Activated effector memory CD4-positive, alpha-beta T cell treated with anti-CD3 and anti-CD28 coated beads, Interleukin-2, amount 50 U/mL, for 16 hours (primary cell): ENCODE results near the gene VPS4A.

Experiments used
- DNase-seq: peaks from one replicate; pipeline ENCODE4 v3.0.0-alpha.2; 2020

The VPS4A gene

GRCh38 chr16:69368866-69369265 is 57.7 kb downstream of the VPS4A start:
- DNase-seq: no peak

DNA sequence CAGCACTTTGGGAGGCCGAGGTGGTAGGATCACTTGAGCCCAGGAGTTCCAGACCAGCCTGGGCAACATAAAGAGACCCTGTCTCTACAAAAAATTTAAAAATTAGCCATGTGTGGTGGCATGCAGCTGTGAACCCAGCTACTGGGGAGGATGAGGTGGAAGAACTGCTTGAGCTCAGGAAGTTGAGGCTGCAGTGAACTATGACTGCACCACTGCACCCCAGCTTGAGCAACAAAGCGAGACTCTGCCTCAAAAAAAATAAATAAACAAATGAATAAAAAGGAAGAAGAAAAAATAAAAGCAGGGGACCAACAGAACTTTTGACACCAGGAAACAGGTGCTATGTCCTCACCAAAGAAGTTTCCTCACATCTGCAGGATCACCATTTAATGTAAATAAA is 60.4 kb downstream of the VPS4A start:
- DNase-seq: no peak

DNA sequence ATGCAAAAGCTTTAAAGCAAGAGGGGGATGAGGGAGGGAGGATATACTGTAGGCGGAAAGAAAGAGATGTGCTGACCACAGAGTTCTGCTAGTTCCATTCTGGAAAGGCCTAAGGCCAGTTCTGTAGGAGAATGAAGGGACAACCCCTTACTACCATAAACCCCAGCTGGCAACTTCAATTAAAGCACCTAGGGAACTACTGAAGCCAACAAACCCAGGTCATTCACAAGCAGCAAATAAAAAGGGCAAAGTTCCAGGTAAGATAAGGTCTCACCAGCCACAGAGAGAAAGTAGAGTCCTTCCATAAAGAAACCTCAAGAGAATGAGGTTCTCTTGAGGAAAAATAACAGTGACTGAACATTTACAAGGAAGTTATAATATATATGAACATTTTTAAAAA is 61.9 kb downstream of the VPS4A start:
- no peak for DNase-seq
